Dedifferentiated amniotic fluid mesenchymal stem cell (primary cell): Measurements from ENCODE around the gene PIGQ.

Experiments
- DNase-seq: peaks from one replicate; pipeline ENCODE4 v3.0.0-alpha.2; 2016; ENCODE audit errors: extremely low spot score

PIGQ gene

GRCh38 chr16:534135-534534 lies 35.6 kb upstream of the PIGQ start:
- DNase-seq = no peak

- no peak for DNase-seq
Observed at GRCh38 chr16:534856-535445, 34.8 kb upstream of the PIGQ start.

- no peak for DNase-seq
Observed at GRCh38 chr16:535446-536405, 34.0 kb upstream of the PIGQ start.

- DNase-seq = no peak
Observed at GRCh38 chr16:536746-537145, 33.0 kb upstream of the PIGQ start.

- DNase-seq = no peak
Observed at GRCh38 chr16:537415-538335, 32.1 kb upstream of the PIGQ start.

GRCh38 chr16:539901-540530 lies 29.8 kb upstream of the PIGQ start:
- peak; percentile 52 for DNase-seq

GRCh38 chr16:540645-541340 lies 29.0 kb upstream of the PIGQ start:
- DNase-seq = no peak

GRCh38 chr16:543301-544164 lies 26.2 kb upstream of the PIGQ start:
- DNase-seq = no peak

GRCh38 chr16:544517-544916 lies 25.3 kb upstream of the PIGQ start:
- no peak for DNase-seq

GRCh38 chr16:546909-547770 lies 22.6 kb upstream of the PIGQ start:
- DNase-seq = no peak

- no peak for DNase-seq
Observed at GRCh38 chr16:548586-548985, 21.2 kb upstream of the PIGQ start.

GRCh38 chr16:549544-550263 lies 20.1 kb upstream of the PIGQ start:
- DNase-seq = no peak

- no peak for DNase-seq
Observed at GRCh38 chr16:551210-551609, 18.6 kb upstream of the PIGQ start.

- DNase-seq = no peak
Observed at GRCh38 chr16:552171-552570, 17.6 kb upstream of the PIGQ start.

GRCh38 chr16:553601-554296 lies 16.0 kb upstream of the PIGQ start:
- DNase-seq = no peak

GRCh38 chr16:554297-554621 lies 15.5 kb upstream of the PIGQ start:
- DNase-seq = no peak

- DNase-seq = peak; percentile 16
Observed at GRCh38 chr16:554640-555365, 15.0 kb upstream of the PIGQ start.
